Endothelial cell of umbilical vein (primary cell): ENCODE results near the gene GRAMD4. TPM values are rescaled to one million over a fixed set of nuclear protein-coding genes. Genes with fewer than 3 reads are reported as not detected.

Experiments
- BruUV-seq: library from RNA; stranded (reverse); fragments of 400-500 nt; replicated peaks from 2 replicates; lab custom pipeline; 2021; lab: Mats Ljungman, UMichigan
- CTCF ChIA-PET: fragments of 300-600, 350-600 bp; sonication (Branson Sonifier 250); formaldehyde crosslinking; loops from one replicate; lab custom pipeline; 2021; ENCODE audit warnings: antibody characterized with exemption, inconsistent platforms; lab: Charles Lee
- POLR2A ChIA-PET: fragments of 300-600, 350-600 bp; sonication (Branson Sonifier 250); formaldehyde crosslinking; loops from one replicate; lab custom pipeline; 2021; ENCODE audit warnings: antibody characterized with exemption, inconsistent platforms; lab: Charles Lee
- DNase-seq: peaks from one replicate; pipeline ENCODE4 v3.0.0-alpha.2; 2011; ENCODE audit warnings: low read depth, low spot score
- FAIRE-seq: peaks from 2 replicates; lab custom pipeline; 2011; peaks lifted over from hg19 to GRCh38; lab: Jason Lieb, UNC
- H2AFZ ChIP-seq: 2 replicates; pipeline ENCODE4 v1.6.0; 2012; ENCODE audit warnings: low read depth, low read length, control low read depth, inconsistent platforms
- H3K27ac ChIP-seq: 2 replicates; pipeline ENCODE4 v1.5.1; 2011; ENCODE audit warnings: low read depth, mild to moderate bottlenecking, control low read depth, low read length, moderate library complexity; ENCODE audit not compliant: insufficient read depth
- H3K27me3 ChIP-seq, 2 experiments: 2 replicates each; pipeline versions ENCODE4 v1.6.0 to v1.6.1; 2011; ENCODE audit warnings: low read length in 2 of 2, mixed read lengths in 1 of 2; ENCODE audit not compliant: control insufficient read depth in 2 of 2, insufficient read depth in 2 of 2
- H3K36me3 ChIP-seq, 2 experiments: 2 replicates in 1 of 2; 3 replicates in 1 of 2; pipeline ENCODE4 v1.5.1; 2011; ENCODE audit warnings: low read length in 2 of 2, mild to moderate bottlenecking in 1 of 2, moderate library complexity in 1 of 2; ENCODE audit not compliant: control insufficient read depth in 2 of 2, insufficient read depth in 2 of 2; ENCODE audit errors: extremely low read depth in 1 of 2
- H3K4me1 ChIP-seq: 3 replicates; pipeline ENCODE4 v1.5.1; 2011; ENCODE audit warnings: mild to moderate bottlenecking, low read length; ENCODE audit not compliant: control insufficient read depth, insufficient read depth; ENCODE audit errors: extremely low read depth
- H3K4me2 ChIP-seq: 2 replicates; pipeline ENCODE4 v1.6.1; 2011; ENCODE audit warnings: low read length, control low read depth, mixed read lengths; ENCODE audit not compliant: insufficient read depth
- H3K4me3 ChIP-seq, 3 experiments: fragments of 200-600 bp in 1 of 3; sonication (generic), shearing (Covaris generic) in 1 of 3; replicated peaks in 1 of 3; 2 replicates each; pipeline ENCODE4 v1.5.1; 2011 to 2016; ENCODE audit warnings: control low read depth in 3 of 3, low read length in 3 of 3, mild to moderate bottlenecking in 2 of 3, inconsistent platforms in 1 of 3, low read depth in 1 of 3, moderate library complexity in 1 of 3; ENCODE audit not compliant: insufficient read depth in 1 of 3
- H3K79me2 ChIP-seq: 2 replicates; pipeline ENCODE4 v1.6.0; 2012; ENCODE audit warnings: low read length, inconsistent platforms; ENCODE audit not compliant: control insufficient read depth, insufficient read depth
- H3K9ac ChIP-seq: replicated peaks from 2 replicates; pipeline ENCODE3; 2011; ENCODE audit warnings: low read length, control low read depth; ENCODE audit not compliant: insufficient read depth; ENCODE audit errors: extremely low read depth
- H3K9me1 ChIP-seq: replicated peaks from 3 replicates; pipeline ENCODE4 v1.6.0; 2011; ENCODE audit warnings: mild to moderate bottlenecking, low read length; ENCODE audit not compliant: control insufficient read depth, insufficient read depth; ENCODE audit errors: extremely low read depth
- H3K9me3 ChIP-seq: replicated peaks from 2 replicates; pipeline ENCODE4 v1.5.1; 2012; ENCODE audit warnings: low read length, inconsistent platforms; ENCODE audit not compliant: control insufficient read depth, insufficient read depth
- H4K20me1 ChIP-seq: replicated peaks from 2 replicates; pipeline ENCODE3; 2011; ENCODE audit warnings: mild to moderate bottlenecking, low read length; ENCODE audit not compliant: control insufficient read depth, insufficient read depth; ENCODE audit errors: extremely low read depth
- CTCF ChIP-seq, 2 donors: IDR thresholded peaks; 1 replicate in 1 of 2; 2 replicates in 1 of 2; pipeline ENCODE4 v1.5.1; 2011; ENCODE audit warnings: low read length in 2 of 2, mild to moderate bottlenecking in 2 of 2, moderate library complexity in 2 of 2, control low read depth in 1 of 2, inconsistent platforms in 1 of 2, low read depth in 1 of 2; ENCODE audit not compliant: insufficient read depth in 1 of 2; ENCODE audit errors: extremely low read depth in 1 of 2
- EZH2 ChIP-seq: IDR thresholded peaks from 2 replicates; pipeline ENCODE4 v1.6.1; 2012; ENCODE audit warnings: borderline replicate concordance, low read depth, mild to moderate bottlenecking, moderate library complexity, low read length, inconsistent platforms; ENCODE audit not compliant: severe bottlenecking
- FOS ChIP-seq: IDR thresholded peaks from 2 replicates; pipeline ENCODE4 v1.6.1; 2011; ENCODE audit warnings: mild to moderate bottlenecking, low read length, moderate library complexity, borderline replicate concordance; ENCODE audit not compliant: insufficient read depth
- GATA2 ChIP-seq: IDR thresholded peaks from 2 replicates; pipeline ENCODE4 v1.7.0; 2011; ENCODE audit warnings: low read depth, mild to moderate bottlenecking, moderate library complexity, mixed read lengths, low read length; ENCODE audit not compliant: insufficient read length, insufficient read depth
- JUN ChIP-seq: IDR thresholded peaks from 2 replicates; pipeline ENCODE4 v1.6.1; 2011; ENCODE audit warnings: borderline replicate concordance, low read depth; ENCODE audit not compliant: insufficient read length, insufficient read depth
- MYC ChIP-seq: IDR thresholded peaks from one replicate; pipeline ENCODE4 v1.6.1; 2011; ENCODE audit warnings: mild to moderate bottlenecking, low read depth, low read length
- POLR2A ChIP-seq: IDR thresholded peaks from 2 replicates; pipeline ENCODE4 v1.6.1; 2012; ENCODE audit warnings: low read depth, mild to moderate bottlenecking, control low read depth, low read length
- POLR2AphosphoS5 ChIP-seq: IDR thresholded peaks from 2 replicates; pipeline ENCODE4 v1.6.1; 2012; ENCODE audit warnings: low read depth, mild to moderate bottlenecking, control low read depth, low read length, moderate library complexity; ENCODE audit not compliant: insufficient read depth
- dilution Hi-C: fragments of 300-500 bp; cut with MboI; formaldehyde crosslinking; loops from one replicate; pipeline ENCODE4 v1.15.0; 2019; ENCODE audit warnings: low sequenced_read_pairs; ENCODE audit not compliant: extremely low pct_ligation_motif_present
- intact Hi-C: fragments of 100-400 bp; cut with micrococcal nuclease; formaldehyde crosslinking; loops from one replicate; pipeline ENCODE4 v1.10.0; 2022
- polyA plus RNA-seq, 4 experiments: library from polyadenylated mRNA; depleted of rRNA in 3 of 4; stranded (reverse) in 3 of 4; unstranded in 1 of 4; fragments of >200 nt; gene quantifications; 2 replicates each; pipeline versions ENCODE4 v1.2.1 to v1.2.3, GENCODE V29; 2011 to 2012; ENCODE audit warnings: missing spikeins in 1 of 4
- total RNA-seq: library from RNA; stranded (reverse); gene quantifications from 2 replicates; pipeline ENCODE4 v1.2.3, GENCODE V29; 2021
- TF ChIP-seq, protein P1 (sequence below): IDR thresholded peaks from 2 replicates; pipeline ENCODE4 v1.6.1; 2011; ENCODE audit not compliant: insufficient read depth, insufficient read length

GRAMD4 gene
- total and polyA plus RNA-seq, 2 donors (not counting 3 experiments of a cell fraction or from before 2014, with no cell fraction given), result 5.9 to 14.8 TPM

DNA sequence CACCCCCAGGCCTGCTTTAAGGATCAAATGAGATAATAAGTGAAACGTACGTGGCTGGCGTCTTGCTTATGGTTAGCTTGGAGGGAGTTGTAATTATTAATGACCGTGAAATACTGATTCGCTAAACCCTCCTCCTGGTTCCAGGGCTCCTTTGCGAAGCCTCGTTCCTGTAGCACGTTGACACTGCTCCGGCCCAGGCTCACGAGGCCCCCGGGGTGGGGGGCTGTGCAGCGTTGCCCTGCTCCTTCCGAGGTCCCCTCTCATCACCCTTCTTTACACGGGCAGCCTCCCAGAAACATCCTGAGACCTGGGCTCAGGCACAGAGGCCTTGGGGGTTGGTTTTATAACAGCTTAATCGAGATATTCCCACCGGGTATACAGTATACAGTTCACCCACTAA is 9.1 kb downstream of the GRAMD4 start:
- Histone ChIP-seq H3K27ac (no peak overlapping the region), H3K4me3 (no peak overlapping the region), H2AFZ (no peak overlapping the region), H3K4me2 (no peak overlapping the region), H3K27me3 (no peaks in the 10 kb centered on the region), H3K9me1 (no peaks in the 10 kb centered on the region), H3K36me3 (no peaks in the 10 kb centered on the region), H4K20me1 (no peaks in the 10 kb centered on the region), H3K79me2 (no peaks in the 10 kb centered on the region), H3K9me3 (no peaks in the 10 kb centered on the region), H3K4me1 (no peaks in the 10 kb centered on the region), H3K9ac (no peak overlapping the region)
- intact Hi-C loops, result no loop called here
- no peak for DNase-seq
- CTCF ChIA-PET, result interaction anchor here (0.6 kb wide), 1 partner anchor 15 kb away, joined by 4 read pairs; no protein-coding TSS in a partner anchor
- POLR2A ChIA-PET, result no interaction called here
- BruUV-seq, result no TSS peak
- no peak for FAIRE-seq
- TF ChIP-seq MYC (no peak), POLR2AphosphoS5 (no peak)
- dilution Hi-C loops, result no loop called here

DNA sequence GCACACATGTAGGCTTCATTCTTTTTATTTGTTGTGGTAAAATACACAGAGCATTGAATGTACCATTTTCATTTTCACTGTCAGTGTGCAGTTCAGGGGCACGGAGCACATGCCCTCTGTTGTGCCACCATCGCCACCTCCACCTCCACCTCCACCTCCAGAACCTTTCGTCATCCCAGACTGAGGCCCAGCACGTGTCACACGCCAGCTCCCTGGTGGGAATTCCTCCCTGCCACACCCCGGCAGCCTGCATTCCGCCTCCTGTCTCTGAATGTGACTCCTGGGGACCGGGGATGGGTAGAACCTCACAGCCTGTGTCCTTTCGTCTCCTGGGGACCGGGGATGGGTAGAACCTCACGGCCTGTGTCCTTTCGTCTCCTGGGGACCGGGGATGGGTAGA is 10.9 kb downstream of the GRAMD4 start:
- dilution Hi-C loops, result no loop called here
- TF ChIP-seq FOS (no peak), POLR2AphosphoS5 (no peak), JUN (no peak), CTCF (IDR thresholded peaks at IDR 0.05; ENCODE audit: extremely low read depth in 1 of 2, insufficient read depth in 1 of 2, low read depth in 1 of 2, low read length in 2 of 2) (no peak), MYC (no peak), GATA2 (no peak), EZH2 (no peak), POLR2A (no peak)
- TF ChIP-seq, protein P1, sequence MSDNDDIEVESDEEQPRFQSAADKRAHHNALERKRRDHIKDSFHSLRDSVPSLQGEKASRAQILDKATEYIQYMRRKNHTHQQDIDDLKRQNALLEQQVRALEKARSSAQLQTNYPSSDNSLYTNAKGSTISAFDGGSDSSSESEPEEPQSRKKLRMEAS, result no peak
- no peak overlapping the region for H3K4me2 ChIP-seq

More for the DNA sequence above, 10.9 kb downstream of the GRAMD4 start:
- Histone ChIP-seq H3K27ac (no peak overlapping the region), H4K20me1 (no peaks in the 10 kb centered on the region), H2AFZ (no peak overlapping the region), H3K4me3 (no peak overlapping the region), H3K9ac (no peak overlapping the region), H3K4me1 (no peaks in the 10 kb centered on the region), H3K79me2 (no peaks in the 10 kb centered on the region), H3K9me1 (no peaks in the 10 kb centered on the region), H3K27me3 (no peaks in the 10 kb centered on the region), H3K36me3 (no peaks in the 10 kb centered on the region), H3K9me3 (no peaks in the 10 kb centered on the region)
- ChIA-PET CTCF (no interaction called here), POLR2A (no interaction called here)
- FAIRE-seq, result no peak
- intact Hi-C loops, result no loop called here
- no TSS peak for BruUV-seq
- DNase-seq, result no peak
